Lower lobe of right lung (tissue), 2 donors: Measurements from ENCODE around the gene SMG9. TPM values are rescaled to one million over a fixed set of nuclear protein-coding genes. Genes with fewer than 3 reads are reported as not detected.

Source experiments
- ATAC-seq, 2 donors: fragments of 200-7000 bp; cut with Tn5 transposase; one replicate each; pipeline ENCODE4 v1.9.1; 2020 to 2022; ENCODE audit warnings: mild to moderate bottlenecking in 2 of 2, moderate library complexity in 2 of 2
- DNase-seq: peaks from one replicate; pipeline ENCODE4 v3.0.0-alpha.2; 2020
- H3K27ac ChIP-seq: fragments of 200-600 bp; one replicate; pipeline ENCODE4 v1.8.0; 2022
- H3K27me3 ChIP-seq: fragments of 200-600 bp; one replicate; pipeline ENCODE4 v1.8.0; 2022; ENCODE audit warnings: low read depth
- H3K36me3 ChIP-seq: fragments of 200-600 bp; one replicate; pipeline ENCODE4 v1.8.0; 2022; ENCODE audit warnings: mild to moderate bottlenecking
- H3K4me1 ChIP-seq: fragments of 200-600 bp; one replicate; pipeline ENCODE4 v1.8.0; 2022
- H3K4me3 ChIP-seq: fragments of 200-600 bp; one replicate; pipeline ENCODE4 v1.8.0; 2022; ENCODE audit warnings: mild to moderate bottlenecking
- H3K9me3 ChIP-seq: fragments of 200-600 bp; one replicate; pipeline ENCODE4 v1.8.0; 2022
- CTCF ChIP-seq: fragments of 200-600 bp; IDR thresholded peaks from one replicate; pipeline ENCODE4 v1.8.0; 2022; ENCODE audit warnings: antibody characterized with exemption, mild to moderate bottlenecking
- intact Hi-C: fragments of 100-400 bp; cut with DNase I; formaldehyde crosslinking; loops from one replicate; pipeline ENCODE4 v1.11.0; 2022
- total RNA-seq: library from RNA; stranded (reverse); fragmentation: NEBNext Ultra II Directional; extraction: Animal tissue kit (Norgen Biotek cat#: 25700); gene quantifications from one replicate; pipeline ENCODE4 v1.2.1, GENCODE V29; 2021
- donor health status: DM: no; HTN: yes; CAD: no; lungs with severe emphysema.

The SMG9 gene
- total RNA-seq, 1 donor from 2014 or later, result 47.3 TPM

- no peak for TF ChIP-seq CTCF
Observed at GRCh38 chr19:43692877-43693276, 61.9 kb downstream of the SMG9 start.

GRCh38 chr19:43692385-43692784, 62.4 kb downstream of the SMG9 start:
- DNase-seq (no peak), ATAC-seq (peak; percentile 34 to 52)
- H3K27ac ChIP-seq, result no peak overlapping the region
- H3K9me3 ChIP-seq, result peaks cover 21% of the 10 kb centered on the region
- no peak overlapping the region for H3K4me3 ChIP-seq
- intact Hi-C loops, result no loop called here
- H3K27me3 ChIP-seq, result no peaks in the 10 kb centered on the region
- no peak for TF ChIP-seq CTCF
- H3K4me1 ChIP-seq, result no peaks in the 10 kb centered on the region
- no peaks in the 10 kb centered on the region for H3K36me3 ChIP-seq

More at GRCh38 chr19:43692877-43693276, 61.9 kb downstream of the SMG9 start:
- intact Hi-C loops, result no loop called here
- no peak overlapping the region for H3K4me3 ChIP-seq
- H3K9me3 ChIP-seq, result peaks cover 21% of the 10 kb centered on the region
- no peaks in the 10 kb centered on the region for H3K27me3 ChIP-seq
- DNase-seq (no peak), ATAC-seq (peak; percentile 20 to 34)
- no peaks in the 10 kb centered on the region for H3K4me1 ChIP-seq
- no peaks in the 10 kb centered on the region for H3K36me3 ChIP-seq
- no peak overlapping the region for H3K27ac ChIP-seq

GRCh38 chr19:43691755-43692154, 63.0 kb downstream of the SMG9 start:
- ATAC-seq (no peak), DNase-seq (no peak)
- intact Hi-C loops, result no loop called here
- no peak for TF ChIP-seq CTCF
- Histone ChIP-seq H3K36me3 (no peaks in the 10 kb centered on the region), H3K9me3 (peaks cover 21% of the 10 kb centered on the region), H3K4me1 (no peaks in the 10 kb centered on the region), H3K27ac (no peak overlapping the region), H3K27me3 (no peaks in the 10 kb centered on the region), H3K4me3 (no peak overlapping the region)

- peaks cover 16% of the 10 kb centered on the region for H3K9me3 ChIP-seq
- H3K36me3 ChIP-seq, result no peaks in the 10 kb centered on the region
- intact Hi-C loops, result no loop called here
- DNase-seq (no peak), ATAC-seq (no peak)
- H3K4me1 ChIP-seq, result no peaks in the 10 kb centered on the region
- H3K4me3 ChIP-seq, result no peak overlapping the region
- no peak overlapping the region for H3K27ac ChIP-seq
- TF ChIP-seq CTCF, result no peak
- H3K27me3 ChIP-seq, result no peaks in the 10 kb centered on the region
Observed at GRCh38 chr19:43690890-43691289, 63.9 kb downstream of the SMG9 start.

GRCh38 chr19:43690444-43690843, 64.3 kb downstream of the SMG9 start:
- ATAC-seq (no peak), DNase-seq (no peak)
- Histone ChIP-seq H3K27ac (no peak overlapping the region), H3K4me1 (no peaks in the 10 kb centered on the region), H3K36me3 (no peaks in the 10 kb centered on the region), H3K9me3 (peaks cover 15% of the 10 kb centered on the region), H3K27me3 (no peaks in the 10 kb centered on the region), H3K4me3 (no peak overlapping the region)
- intact Hi-C loops, result no loop called here
- TF ChIP-seq CTCF, result no peak
